Measurements from ENCODE around the gene UST. TPM values are rescaled to one million over a fixed set of nuclear protein-coding genes. Genes with fewer than 3 reads are reported as not detected.

UST gene
- polyA plus RNA-seq, 1 donor from 2014 or later: 7.5 TPM

DNA sequence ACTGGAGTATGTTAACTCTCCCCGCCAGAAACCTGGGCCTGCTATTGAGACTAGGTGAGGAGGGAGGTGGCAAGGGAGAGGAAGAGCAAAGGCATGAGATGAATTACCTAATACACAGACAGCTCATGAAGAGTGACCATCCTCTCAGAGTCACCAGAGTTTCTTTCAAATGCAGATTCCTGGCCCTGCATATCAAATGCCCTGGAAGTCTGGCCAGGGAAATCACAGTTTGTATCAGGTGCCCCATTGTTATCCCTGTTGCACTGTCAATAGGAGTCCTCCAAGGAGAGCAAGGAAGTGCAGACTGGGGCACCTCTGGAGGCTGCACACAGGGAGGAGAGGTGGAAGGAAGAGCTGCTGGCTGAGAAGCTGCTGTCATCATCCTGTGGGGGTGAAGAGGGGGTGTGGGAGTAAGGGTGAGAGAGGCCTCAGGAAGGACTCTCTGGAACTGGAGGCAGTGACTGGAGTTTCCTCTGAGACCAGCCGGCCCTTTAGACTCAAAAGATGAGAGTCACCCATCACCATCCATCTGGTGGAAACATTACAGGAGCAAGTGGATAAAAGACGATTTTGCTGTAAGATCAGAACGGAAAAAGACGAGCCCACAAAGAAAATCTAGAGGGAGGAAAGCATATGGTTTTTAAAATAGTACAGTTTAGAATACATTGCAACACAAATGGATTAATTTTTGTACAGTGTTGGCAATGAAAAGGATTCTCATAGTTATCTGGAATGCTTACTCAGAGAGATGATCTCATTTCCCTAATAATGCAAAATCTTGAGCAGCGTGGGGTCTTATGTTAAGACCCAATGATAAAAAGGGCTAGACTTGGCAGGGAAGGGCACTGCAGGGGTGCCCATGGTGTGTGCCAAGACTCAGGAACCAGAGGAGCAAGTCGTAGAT, 268.1 kb downstream of the UST start:
- Histone ChIP-seq H3K9me3 (ENCODE audit: low read length) (no peaks in the 10 kb centered on the region), H3K4me3 (ENCODE audit: low read length) (no peak overlapping the region), H3K79me2 (replicated peaks; ENCODE audit: insufficient read depth, low read length) (no peaks in the 10 kb centered on the region), H2AFZ (ENCODE audit: low read depth, low read length) (no peak overlapping the region), H3F3A (ENCODE audit: insufficient read depth, low read length, poor library complexity, severe bottlenecking) (no peaks in the 10 kb centered on the region), H3K36me3 (ENCODE audit: insufficient read depth, low read length) (no peaks in the 10 kb centered on the region), H4K20me1 (ENCODE audit: insufficient read depth) (no peaks in the 10 kb centered on the region), H3K27ac (ENCODE audit: low read length) (no peak overlapping the region), H3K27me3 (ENCODE audit: insufficient read depth, low read depth, low read length) (no peaks in the 10 kb centered on the region), H3K4me2 (ENCODE audit: low read length) (no peak overlapping the region), H3K9ac (ENCODE audit: low read length) (no peak overlapping the region), H3K9me2 (ENCODE audit: insufficient read depth, low read length) (no peaks in the 10 kb centered on the region)
- TF ChIP-seq EP300 (conservative IDR thresholded peaks at IDR 0.05; ENCODE audit: poor library complexity, severe bottlenecking) (no peak), POLR2AphosphoS5 (IDR thresholded peaks at IDR 0.05) (no peak), SMC3 (conservative IDR thresholded peaks at IDR 0.05; ENCODE audit: poor library complexity) (no peak), EZH2 (IDR thresholded peaks at IDR 0.05; ENCODE audit: borderline replicate concordance, insufficient read depth, low read length, poor library complexity, severe bottlenecking) (no peak), TAF1 (IDR thresholded peaks at IDR 0.05; ENCODE audit: low read depth) (no peak), MXI1 (conservative IDR thresholded peaks at IDR 0.05; ENCODE audit: poor library complexity, severe bottlenecking) (no peak), CTCF (IDR thresholded peaks at IDR 0.05; ENCODE audit: poor library complexity, severe bottlenecking) (no peak), RAD21 (conservative IDR thresholded peaks at IDR 0.05) (no peak)
- TF ChIP-seq, protein P1, sequence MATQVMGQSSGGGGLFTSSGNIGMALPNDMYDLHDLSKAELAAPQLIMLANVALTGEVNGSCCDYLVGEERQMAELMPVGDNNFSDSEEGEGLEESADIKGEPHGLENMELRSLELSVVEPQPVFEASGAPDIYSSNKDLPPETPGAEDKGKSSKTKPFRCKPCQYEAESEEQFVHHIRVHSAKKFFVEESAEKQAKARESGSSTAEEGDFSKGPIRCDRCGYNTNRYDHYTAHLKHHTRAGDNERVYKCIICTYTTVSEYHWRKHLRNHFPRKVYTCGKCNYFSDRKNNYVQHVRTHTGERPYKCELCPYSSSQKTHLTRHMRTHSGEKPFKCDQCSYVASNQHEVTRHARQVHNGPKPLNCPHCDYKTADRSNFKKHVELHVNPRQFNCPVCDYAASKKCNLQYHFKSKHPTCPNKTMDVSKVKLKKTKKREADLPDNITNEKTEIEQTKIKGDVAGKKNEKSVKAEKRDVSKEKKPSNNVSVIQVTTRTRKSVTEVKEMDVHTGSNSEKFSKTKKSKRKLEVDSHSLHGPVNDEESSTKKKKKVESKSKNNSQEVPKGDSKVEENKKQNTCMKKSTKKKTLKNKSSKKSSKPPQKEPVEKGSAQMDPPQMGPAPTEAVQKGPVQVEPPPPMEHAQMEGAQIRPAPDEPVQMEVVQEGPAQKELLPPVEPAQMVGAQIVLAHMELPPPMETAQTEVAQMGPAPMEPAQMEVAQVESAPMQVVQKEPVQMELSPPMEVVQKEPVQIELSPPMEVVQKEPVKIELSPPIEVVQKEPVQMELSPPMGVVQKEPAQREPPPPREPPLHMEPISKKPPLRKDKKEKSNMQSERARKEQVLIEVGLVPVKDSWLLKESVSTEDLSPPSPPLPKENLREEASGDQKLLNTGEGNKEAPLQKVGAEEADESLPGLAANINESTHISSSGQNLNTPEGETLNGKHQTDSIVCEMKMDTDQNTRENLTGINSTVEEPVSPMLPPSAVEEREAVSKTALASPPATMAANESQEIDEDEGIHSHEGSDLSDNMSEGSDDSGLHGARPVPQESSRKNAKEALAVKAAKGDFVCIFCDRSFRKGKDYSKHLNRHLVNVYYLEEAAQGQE (IDR thresholded peaks at IDR 0.05; ENCODE audit: borderline replicate concordance): no peak

DNA sequence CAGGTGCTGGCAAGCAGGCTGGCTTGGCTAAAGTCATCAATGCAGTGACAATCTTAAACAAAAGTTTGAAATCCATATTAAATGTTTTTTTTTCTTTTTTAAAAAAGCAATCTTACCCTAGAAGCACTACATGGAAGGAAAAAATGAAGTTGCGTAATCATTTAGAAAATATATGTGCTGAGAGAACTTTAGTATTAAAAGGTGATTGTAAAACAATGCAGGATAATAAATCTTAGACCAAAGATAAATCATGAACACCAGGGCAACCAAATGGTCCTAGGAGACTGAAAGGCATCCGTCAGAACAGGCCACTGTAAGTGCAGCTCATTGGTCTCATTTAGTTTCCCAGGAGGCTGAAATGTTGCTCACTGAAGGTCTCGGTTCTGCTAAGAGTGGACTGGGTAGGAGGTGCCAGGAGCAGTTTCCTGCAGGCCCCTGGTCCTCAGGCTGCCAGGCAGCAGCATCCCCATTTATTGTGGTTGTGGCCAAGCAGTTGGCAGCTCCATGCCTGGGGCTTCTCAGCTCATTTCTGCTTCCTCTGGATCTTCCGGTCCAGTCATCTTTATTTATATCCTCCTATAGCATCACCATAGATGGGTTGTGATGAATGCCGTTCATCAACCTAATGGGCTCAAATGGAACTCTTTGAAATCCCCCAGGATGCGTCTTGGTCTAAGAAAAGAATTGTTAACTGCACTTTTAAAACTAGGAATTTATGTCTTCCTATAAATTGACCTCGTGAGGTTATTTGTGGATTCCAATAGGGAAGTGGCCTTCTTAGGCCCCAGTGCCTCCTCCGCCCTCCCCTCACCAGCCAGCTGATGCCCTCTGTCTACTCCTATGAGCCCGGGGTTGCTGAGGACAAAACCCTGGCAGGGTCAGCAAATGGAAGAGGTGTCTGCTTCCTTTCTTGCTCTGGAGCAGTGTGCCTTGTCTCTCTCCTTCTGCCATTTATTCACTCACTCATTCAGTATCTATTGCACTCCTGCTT, 269.0 kb downstream of the UST start:
- Histone ChIP-seq H3K4me2 (ENCODE audit: low read length) (no peak overlapping the region), H3K36me3 (ENCODE audit: insufficient read depth, low read length) (no peaks in the 10 kb centered on the region), H3K9me3 (ENCODE audit: low read length) (no peaks in the 10 kb centered on the region), H3K9ac (ENCODE audit: low read length) (no peak overlapping the region), H2AFZ (ENCODE audit: low read depth, low read length) (no peak overlapping the region), H3K27me3 (ENCODE audit: insufficient read depth, low read depth, low read length) (no peaks in the 10 kb centered on the region), H3K79me2 (replicated peaks; ENCODE audit: insufficient read depth, low read length) (no peaks in the 10 kb centered on the region), H3K27ac (ENCODE audit: low read length) (no peak overlapping the region), H3F3A (ENCODE audit: insufficient read depth, low read length, poor library complexity, severe bottlenecking) (no peaks in the 10 kb centered on the region), H3K9me2 (ENCODE audit: insufficient read depth, low read length) (no peaks in the 10 kb centered on the region), H3K4me3 (ENCODE audit: low read length) (no peak overlapping the region), H4K20me1 (ENCODE audit: insufficient read depth) (no peaks in the 10 kb centered on the region)
- TF ChIP-seq CTCF (IDR thresholded peaks at IDR 0.05; ENCODE audit: poor library complexity, severe bottlenecking): no peak
- TF ChIP-seq EP300 (conservative IDR thresholded peaks at IDR 0.05; ENCODE audit: poor library complexity, severe bottlenecking): no peak
- TF ChIP-seq SMC3 (conservative IDR thresholded peaks at IDR 0.05; ENCODE audit: poor library complexity): no peak
- no peak for TF ChIP-seq MXI1 (conservative IDR thresholded peaks at IDR 0.05; ENCODE audit: poor library complexity, severe bottlenecking)
- no peak for TF ChIP-seq EZH2 (IDR thresholded peaks at IDR 0.05; ENCODE audit: borderline replicate concordance, insufficient read depth, low read length, poor library complexity, severe bottlenecking)
